HG03442 (cell line): ENCODE results near the gene GNG12.

Source experiments
- ATAC-seq: cut with Tn5 transposase; IDR thresholded peaks from one replicate; pipeline ENCODE4 v1.9.1; 2021; ENCODE audit warnings: mild to moderate bottlenecking, moderate library complexity; ENCODE audit not compliant: unreplicated experiment

Gene GNG12

DNA sequence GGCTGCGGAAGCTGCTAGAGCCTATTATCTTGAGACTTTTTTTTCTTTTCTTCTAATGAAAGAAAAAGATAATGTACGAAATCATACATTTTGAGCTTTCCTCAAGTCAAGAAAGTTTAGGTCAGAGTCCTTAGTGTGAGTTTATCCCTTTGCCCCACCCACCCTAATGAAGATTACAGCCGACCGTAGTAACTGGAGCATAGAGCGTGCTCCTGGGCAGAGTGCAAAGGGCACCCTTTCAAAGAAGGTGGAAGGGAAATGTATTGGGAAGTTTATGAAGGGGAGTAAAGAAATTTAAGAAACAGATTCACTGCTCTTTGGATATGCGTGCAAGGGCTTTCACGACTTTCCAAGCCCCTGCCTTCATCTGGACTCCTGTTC, 17.2 kb downstream of the GNG12 start:
- ATAC-seq, result no peak

DNA sequence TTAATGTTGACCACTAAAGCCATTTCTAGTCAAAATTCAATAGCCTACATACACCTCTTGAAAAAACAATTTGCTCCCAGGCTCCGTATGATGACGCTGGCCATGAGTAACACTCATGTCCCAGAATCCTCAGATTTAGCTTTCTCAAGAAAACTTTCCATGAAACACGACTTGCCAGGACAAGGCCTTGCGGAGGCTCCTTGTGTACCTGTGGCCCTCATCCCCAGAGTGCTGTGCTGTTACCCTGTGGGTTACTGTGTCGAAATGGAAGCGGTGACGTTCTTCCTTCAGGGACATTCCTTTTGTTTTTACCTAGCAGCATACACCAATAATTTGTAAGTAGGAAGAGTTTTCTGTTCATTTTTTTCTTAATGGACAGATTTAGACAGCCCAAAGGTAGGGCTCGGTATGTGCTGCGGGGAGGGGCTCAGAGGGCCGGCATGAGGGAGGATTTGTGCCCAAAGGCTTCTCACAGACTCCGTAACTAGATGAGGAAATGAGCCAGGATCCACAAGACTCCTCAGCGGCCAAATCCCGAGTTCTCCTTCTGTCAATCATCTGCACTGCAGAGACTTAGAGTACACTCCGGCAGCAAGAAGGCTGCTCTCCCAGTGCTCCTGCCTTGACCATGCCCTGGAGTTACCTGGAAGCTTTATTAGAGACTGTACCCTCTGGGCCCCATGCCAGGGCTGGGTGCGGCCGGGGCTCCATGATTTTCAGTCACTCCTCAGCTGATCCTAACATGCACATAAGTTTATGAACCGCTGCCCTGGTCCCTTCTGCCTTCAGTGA, 17.8 kb downstream of the GNG12 start:
- no peak for ATAC-seq

DNA sequence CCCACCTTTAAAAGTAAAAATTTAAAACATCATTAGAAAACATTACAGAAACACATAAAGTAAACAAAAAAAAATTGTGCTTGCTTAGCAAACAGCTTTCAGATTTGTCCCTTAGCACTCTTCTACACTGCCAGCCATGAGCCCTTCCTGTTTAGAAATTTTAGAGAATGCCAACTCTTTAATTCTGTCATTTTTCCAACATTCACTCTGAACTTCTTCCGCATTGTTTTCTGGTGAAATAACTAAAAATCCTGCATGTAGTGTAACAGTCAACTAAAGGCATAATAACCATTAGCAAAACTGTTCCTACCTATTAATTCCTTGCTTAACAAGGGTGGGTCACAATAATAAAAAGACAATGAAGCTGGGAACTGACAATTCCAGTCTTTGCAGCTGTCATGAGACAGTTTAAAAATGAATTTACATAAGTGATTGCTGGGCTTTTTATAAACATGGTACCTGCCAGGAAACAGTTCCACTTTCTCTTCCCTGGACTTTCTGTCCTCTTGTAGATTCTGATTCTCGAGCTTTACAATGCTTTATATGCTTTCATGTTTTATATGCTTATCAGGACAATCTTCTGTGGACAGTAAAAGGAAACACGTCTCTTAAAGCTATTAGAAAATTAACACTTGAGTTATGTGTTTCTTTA, 19.0 kb downstream of the GNG12 start:
- no peak for ATAC-seq

DNA sequence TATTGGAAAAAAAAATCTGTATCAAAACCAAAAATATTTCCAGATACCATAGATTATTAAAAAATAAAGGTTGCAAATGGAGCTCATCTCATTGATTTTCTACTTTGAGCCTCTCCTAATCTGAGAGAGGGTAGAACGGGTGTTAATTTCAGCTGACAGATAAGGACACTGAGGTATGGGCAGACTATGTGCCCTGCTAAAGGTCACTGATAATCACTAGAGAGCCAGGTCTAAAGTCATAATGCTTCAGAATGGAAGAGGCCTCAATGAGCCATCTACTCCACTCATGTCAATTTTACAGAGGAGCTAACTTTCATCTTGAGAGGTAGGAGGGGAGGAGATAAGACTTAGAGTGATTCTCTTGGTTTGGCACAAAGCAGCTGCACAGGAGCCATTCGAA, 21.0 kb downstream of the GNG12 start:
- ATAC-seq, result no peak

DNA sequence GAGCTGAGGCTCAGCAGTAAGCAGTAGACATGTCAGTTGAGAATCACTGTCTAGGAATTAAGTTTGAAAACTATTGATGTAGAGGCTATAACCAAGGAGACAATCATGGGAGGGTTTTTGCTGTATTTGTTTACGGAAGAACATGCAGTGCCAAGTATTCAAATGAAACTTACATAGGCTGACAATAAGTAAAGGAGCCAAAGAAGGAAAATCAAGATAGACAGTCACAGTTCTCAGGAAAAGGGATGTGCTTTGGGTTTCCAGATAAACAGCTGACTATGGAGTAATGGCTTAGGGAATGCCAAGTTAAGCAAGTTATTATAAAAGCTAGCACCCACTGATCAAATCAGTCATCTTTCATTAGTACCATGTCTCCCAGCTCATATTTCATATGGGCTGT, 21.5 kb downstream of the GNG12 start:
- ATAC-seq, result no peak

DNA sequence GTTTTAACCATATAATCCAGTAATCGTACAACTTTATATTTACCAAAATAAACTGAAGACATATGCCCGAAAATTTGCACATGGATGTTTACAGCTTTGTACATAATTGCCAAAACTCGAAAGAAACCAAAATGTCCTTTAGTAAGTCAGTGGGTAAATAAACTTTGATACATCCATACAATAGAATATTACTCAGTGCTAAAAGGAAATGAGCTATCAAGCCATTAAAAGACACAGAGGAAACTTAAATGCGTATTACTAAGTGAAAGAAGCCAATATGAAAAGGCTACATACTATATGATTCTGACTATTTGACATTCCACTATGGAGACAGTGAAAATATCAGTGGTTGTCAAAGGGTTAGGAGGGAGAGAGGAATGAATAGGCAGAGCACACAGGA, 23.4 kb downstream of the GNG12 start:
- no peak for ATAC-seq

DNA sequence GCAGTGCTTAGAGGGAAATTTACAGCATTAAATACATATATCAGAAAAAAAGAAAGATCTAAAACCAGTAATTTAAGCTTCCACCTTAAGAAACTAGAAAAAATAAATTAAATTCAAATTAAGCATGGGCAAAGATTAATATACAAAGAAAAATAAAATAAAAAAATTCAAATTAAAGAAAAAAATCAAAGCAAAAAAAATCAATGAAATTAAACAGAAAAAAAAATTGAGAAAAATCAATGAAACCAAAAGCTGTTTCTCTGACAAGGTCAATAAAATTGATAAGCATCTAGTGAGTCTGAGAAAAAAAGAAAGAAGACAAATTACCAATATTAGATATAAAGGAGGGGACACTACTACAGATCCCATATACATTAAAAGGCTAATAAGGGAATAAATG, 26.0 kb downstream of the GNG12 start:
- ATAC-seq, result no peak

DNA sequence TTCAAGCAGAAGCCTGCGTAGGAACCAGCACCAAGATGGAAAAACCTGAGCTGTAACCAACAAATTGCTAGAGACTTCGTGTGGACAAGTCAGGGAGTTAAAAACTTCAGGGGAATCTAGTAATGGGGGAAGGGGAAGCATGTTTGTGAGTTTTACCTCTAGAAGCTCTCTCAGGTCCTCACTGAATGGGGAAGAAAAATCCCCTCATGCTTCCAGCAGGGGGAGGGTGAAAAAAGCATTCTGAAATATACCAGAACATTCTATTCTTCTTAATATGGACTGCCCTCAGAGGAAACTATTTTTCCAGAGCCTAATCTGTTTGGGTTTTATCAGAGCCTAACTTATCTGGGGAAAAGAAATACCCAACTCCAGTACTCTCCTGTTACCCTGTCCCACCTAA, 28.6 kb downstream of the GNG12 start:
- no peak for ATAC-seq

DNA sequence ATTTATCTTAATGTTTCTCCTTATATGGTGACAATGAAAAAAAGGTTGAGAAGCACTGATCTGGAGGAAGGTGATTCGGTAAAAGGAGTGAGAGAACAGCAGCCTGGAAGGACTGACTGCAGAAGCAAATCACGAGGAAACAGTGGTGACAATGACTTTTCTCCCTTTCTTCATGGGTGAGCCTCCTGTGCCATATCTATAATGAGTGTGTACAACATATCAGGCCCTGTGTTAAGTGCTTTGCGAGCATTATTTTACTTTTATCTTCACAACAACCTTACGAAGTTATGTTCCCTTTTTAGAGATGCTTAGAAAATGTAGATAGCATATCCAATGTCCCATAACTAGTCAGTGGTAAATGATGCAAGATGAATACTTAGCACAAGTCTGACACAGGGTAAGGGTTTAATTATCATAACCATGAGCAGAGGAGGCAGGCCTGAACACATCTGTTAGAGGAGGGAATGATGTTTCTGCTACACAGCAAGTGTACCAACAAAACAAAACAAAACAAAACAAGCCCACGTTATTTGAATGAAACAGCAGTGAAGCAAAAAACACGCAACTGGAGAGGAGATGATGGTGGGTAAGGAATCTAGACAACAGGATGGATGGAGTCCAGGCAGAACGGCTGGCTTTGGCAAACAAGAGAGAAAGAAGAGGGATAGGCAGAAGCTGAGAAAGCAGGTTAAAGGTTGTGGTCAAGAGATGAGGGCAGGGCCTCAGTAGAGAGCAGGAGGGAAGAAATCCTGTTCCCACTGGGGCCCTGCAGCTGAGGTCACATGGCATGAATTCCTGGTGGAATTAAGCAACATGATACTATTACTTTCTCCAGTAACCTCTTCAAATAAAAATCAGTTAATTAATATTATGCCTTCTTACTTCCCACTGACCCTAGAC, 29.6 kb downstream of the GNG12 start:
- no peak for ATAC-seq

DNA sequence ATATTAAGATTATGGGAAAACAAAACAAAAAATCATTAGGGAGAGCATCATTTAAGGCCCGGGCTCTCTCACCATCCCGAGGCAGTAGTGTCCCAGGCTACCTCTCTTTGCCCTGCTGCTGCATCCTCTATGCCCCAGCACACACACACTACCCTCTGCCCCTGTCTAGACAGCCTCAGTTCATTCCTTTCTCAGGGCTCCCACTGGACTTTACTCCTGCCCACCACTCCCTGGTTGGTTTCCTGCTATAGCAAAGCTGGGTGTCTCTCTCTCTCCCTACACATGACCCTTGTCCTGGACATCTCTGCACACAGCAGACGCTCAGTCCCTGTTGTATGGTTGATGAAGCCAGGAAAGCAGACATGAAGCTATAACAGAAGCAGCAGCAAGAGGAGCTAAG, 30.7 kb downstream of the GNG12 start:
- no peak for ATAC-seq

DNA sequence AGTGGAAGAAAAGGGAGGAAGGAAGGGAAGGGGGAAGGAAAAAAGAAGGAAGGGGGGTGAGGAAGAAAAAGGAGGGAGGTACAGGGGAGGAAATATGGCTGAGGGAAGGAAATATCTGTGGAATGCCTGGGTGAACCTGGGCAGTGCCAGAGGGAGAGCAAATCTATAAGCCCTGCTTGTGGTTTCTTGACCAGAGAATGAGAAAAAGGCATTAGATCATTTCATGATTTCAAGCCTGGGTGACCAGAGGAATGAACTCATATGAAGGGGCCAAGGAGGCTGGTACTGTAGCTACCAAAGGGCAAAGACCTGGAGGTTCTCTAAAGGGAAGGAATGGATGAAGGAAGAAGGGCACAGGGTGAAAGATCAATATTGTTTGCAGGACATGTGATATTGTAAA, 31.4 kb downstream of the GNG12 start:
- ATAC-seq, result no peak

DNA sequence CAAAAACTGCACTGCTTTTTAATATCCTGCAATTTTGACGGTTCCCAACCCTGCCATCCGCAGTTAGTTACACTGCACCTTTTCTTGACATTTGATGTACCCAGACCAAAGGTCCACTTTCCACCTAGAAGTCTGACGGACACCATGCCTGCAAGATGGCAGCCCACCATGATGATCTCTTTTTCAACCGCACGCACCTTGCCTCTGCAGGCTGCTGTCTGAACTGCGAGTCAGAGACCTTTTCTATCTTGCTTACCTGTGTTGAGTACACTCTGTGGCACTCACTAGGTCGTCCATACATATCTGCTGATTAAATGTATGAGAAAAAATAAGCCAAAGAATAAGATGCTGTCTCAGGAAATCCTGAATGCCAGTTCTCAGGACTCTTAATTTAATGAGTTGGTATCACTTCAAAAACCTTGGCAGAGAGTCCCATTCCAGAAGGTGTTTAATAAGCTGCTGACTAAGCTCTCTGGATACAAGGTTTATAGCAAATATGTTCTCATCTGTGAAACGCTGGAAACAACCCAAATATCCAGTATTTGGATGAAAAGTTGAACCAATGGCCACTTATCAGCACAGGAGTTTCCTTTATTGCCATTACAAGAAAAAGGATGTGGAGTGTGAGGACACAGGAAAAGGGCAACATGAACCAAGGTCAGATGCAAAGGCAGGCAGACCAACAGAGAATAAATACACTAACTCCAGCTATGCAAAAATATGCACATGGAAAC, 37.9 kb downstream of the GNG12 start:
- ATAC-seq, result no peak

DNA sequence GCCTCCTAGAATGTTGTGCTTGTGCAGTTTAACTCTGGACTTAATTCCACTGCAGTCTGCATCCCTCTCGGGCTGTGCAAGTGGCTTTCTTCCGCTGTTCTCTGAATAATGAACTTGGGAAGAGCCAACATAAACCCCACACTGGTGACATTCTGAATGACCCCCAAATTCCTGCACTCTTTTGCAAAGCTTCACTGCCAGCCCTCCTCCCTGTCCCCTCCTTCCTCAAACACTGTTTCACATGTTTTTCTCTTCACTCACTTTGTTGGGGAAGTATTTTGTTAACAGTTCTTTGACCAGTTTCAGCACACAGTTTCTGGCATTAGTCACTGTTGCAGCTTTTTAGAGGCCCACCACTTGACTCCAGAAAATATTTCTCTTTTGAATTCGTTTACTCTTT, 39.7 kb downstream of the GNG12 start:
- no peak for ATAC-seq

DNA sequence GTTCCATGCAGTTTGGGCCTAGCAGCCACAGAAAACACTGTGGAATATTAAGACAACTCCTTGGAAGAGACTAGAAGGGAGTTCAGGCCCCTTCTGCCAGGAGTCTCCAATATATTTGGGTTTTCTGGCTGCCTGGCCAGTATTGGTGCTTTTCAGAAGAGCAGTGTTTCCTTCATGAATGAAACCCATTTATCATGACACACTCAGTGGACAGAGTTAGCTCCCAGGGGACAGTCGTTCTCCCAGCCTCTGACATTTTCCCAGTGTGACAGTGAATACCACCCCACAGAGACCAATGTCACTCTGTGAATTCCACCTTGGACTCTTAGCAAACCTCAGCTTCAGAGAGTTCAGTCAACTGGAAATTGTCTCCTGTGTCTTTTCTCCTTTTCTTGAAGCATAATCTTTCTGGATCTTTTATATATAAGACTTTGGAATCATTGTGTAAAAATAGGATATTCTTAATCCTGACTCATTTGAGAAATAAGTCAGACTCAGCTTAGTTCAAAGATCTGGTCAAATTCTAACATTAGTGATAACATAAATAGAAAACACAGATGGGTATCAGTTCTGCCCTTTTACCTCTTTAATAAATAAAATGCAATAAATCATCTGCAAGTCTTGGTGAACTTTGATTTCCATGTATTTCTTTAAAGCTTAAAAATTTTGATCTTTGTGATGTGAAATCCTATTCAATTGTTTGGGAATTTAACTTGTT, 40.4 kb downstream of the GNG12 start:
- no peak for ATAC-seq

DNA sequence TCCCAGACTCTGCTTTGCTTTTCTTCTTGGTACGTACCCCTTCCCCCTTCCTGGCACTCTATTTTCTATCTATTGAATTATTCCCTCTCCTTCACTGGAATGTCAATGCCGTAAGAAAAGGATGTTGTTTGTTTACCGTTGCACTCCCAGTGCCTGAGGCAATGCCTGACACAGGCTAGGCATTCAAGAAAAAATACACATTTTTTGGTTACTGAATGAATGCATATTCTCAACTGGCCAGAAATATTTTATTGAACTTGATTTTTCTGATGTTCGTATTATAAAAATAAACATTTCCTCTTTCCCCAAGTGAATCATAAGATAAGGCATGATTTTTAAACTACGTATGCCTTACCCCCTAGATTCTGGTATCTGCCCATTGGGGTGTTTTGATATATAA, 41.2 kb downstream of the GNG12 start:
- ATAC-seq, result no peak

DNA sequence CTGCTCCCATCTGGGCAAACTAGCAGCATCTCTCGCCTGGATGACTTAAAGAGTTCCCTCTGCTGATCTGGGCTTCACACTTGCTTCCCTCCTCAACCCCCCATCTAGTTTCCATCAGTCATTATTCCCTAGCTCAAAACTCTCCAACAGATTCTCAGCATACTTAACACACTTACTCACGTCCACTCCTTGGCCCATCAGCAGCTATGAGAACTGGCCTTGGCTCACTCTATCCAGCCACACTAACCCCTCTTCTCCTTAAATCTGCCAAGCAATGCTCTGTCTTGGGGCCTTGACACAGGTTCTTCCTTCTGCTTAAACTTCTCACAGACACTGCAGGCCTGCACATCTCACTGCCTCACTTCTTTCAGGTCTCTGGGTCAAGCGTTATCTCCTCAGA, 41.6 kb downstream of the GNG12 start:
- no peak for ATAC-seq

DNA sequence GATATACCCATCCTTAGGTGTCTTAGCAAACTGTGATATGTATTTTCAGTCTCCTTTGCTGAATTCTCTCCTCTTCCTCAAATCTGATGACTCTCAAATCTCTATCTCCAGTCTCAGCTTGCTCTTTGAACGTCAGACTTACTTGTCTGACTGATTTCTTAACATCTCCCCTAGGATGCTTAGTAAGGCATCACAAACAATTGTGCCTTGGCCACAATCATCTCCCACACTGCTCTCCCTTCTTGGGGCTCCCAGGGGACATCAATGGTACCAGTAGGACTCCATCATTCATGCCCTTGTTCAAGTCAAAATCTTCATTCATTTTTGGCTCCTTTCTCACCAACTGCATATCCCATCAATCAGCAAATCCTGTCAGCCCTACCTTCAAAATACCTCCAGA, 42.0 kb downstream of the GNG12 start:
- ATAC-seq, result no peak

DNA sequence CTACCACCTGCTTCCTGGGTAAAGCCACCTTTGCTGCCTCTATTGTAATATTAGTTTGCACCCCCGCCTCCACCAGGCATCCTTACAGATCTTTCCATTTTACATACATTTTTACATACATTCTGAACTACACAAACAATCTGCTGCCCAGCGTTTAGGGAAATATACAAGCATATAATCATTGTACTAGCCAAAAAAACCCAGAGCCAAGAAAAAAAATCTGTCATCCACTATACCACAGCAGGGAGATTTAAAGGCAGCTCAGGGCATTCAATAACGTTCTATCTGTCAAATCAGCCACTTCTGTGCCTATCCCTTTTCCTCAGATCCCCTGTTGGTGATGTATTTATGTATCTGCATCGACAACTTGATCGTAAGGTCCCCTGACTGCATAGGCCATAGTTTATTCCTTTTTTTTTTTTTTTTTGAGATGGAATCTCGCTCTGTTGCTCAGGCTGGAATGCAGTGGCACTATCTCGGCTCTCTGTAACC, 43.0 kb downstream of the GNG12 start:
- no peak for ATAC-seq

DNA sequence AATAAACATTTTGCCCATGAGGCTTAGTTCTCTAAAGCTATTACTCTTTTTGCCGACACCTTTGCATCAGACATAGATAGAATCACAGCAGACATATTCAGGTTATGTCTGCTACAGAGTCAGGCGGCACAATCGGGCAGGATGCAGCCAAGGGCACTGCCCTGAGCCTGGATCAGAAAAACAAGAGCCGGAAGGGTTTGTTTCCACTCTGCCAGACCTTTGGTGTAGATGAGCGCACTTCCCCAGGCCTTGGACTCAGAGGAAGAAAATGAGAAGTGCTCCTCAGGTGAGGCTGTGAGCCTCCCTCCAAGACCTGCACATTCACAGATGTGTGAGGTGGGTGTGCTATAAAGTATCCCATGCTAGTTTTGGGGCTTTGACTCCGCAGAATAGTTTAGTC, 43.7 kb downstream of the GNG12 start:
- no peak for ATAC-seq

DNA sequence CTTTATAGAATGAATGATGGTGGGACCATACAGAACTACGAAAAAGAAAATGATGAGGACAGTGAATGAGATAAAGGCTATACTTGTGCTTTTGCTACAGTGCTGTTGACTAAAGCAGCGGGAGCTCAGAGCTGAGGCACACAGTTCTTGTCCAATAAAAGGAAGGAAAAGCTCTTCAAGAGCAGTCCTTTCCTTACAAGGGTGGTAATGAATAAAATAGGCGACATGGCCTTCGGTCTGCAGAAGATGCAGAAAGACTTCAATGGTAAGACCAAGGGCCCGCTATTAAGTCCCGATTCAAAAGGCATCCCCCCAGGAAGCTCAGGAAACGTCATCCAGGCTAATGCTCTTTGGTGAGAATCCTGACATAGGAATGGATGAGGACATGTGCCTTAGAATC, 44.4 kb downstream of the GNG12 start:
- ATAC-seq, result no peak
